NB4 (cell line): ENCODE results near the gene EMX1.

Source experiments
- CTCF ChIP-seq: IDR thresholded peaks from one replicate; pipeline ENCODE4 v1.5.1; 2012; ENCODE audit warnings: low read depth, low read length
- POLR2A ChIP-seq: IDR thresholded peaks from 2 replicates; pipeline ENCODE4 v1.6.1; 2011; ENCODE audit warnings: mild to moderate bottlenecking; ENCODE audit not compliant: insufficient read length; ENCODE audit errors: extremely low read depth

- TF ChIP-seq POLR2A, result no peak
- TF ChIP-seq CTCF, result no peak
Measured at GRCh38 chr2:72972352-72973136, 55.2 kb downstream of the EMX1 start.
